Osteocyte (in vitro differentiated cells): ENCODE data around the gene MON2. TPM values are rescaled to one million over a fixed set of nuclear protein-coding genes. Genes with fewer than 3 reads are reported as not detected.

Experiments used
- DNase-seq: peaks from one replicate; pipeline ENCODE4 v3.0.0; 2021; ENCODE audit warnings: mixed read lengths; ENCODE audit not compliant: unreplicated experiment; ENCODE audit errors: extremely low spot score
- H3K27ac Mint-ChIP-seq: one replicate; pipeline ENCODE4 v1.8.0; 2021; ENCODE audit warnings: mild to moderate bottlenecking, mixed read lengths; ENCODE audit not compliant: unreplicated experiment
- H3K27me3 Mint-ChIP-seq: one replicate; pipeline ENCODE4 v1.8.0; 2021; ENCODE audit warnings: mixed read lengths; ENCODE audit not compliant: unreplicated experiment
- H3K36me3 Mint-ChIP-seq: one replicate; pipeline ENCODE4 v1.8.0; 2021; ENCODE audit warnings: mixed read lengths; ENCODE audit not compliant: unreplicated experiment
- H3K4me1 Mint-ChIP-seq: one replicate; pipeline ENCODE4 v1.8.0; 2021; ENCODE audit warnings: mixed read lengths; ENCODE audit not compliant: unreplicated experiment
- H3K4me3 Mint-ChIP-seq: one replicate; pipeline ENCODE4 v1.8.0; 2021; ENCODE audit warnings: mild to moderate bottlenecking, moderate library complexity, mixed read lengths; ENCODE audit not compliant: unreplicated experiment
- H3K9me3 Mint-ChIP-seq: one replicate; pipeline ENCODE4 v1.8.0; 2021; ENCODE audit warnings: mixed read lengths; ENCODE audit not compliant: unreplicated experiment
- total RNA-seq: library from RNA; stranded (reverse); gene quantifications from 2 replicates; pipeline ENCODE4 v1.2.1, GENCODE V29; 2021
- TF ChIP-seq, protein P1 (sequence below): fragments of 200-600 bp; sonication (generic); IDR thresholded peaks from 2 replicates; pipeline ENCODE4 v1.5.0; 2021; ENCODE audit warnings: antibody characterized with exemption, mild to moderate bottlenecking, moderate library complexity

Gene MON2
- total RNA-seq, 1 donor from 2014 or later = 53.4 TPM

DNA sequence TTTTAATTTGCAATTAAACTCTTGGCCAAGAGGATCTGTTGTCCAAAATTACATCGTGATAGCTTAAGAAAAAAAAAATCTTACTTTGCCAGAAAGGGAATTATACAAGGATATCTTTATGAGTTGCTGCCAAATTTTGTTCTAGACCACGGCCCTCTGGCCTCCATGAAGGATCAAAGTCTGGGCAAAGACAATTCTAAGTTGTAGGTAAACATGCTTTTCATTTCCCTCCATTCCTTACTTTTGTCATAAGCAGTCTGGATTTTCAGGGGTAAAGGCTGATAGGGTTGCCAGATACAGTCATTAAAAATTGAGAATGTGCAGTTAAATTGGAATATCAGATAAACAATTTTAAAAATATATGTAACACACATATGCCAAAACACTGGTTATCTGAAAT is 135.1 kb downstream of the MON2 start:
- H3K36me3 Mint-ChIP-seq = peaks cover 10% of the 10 kb centered on the region
- no peak for DNase-seq

DNA sequence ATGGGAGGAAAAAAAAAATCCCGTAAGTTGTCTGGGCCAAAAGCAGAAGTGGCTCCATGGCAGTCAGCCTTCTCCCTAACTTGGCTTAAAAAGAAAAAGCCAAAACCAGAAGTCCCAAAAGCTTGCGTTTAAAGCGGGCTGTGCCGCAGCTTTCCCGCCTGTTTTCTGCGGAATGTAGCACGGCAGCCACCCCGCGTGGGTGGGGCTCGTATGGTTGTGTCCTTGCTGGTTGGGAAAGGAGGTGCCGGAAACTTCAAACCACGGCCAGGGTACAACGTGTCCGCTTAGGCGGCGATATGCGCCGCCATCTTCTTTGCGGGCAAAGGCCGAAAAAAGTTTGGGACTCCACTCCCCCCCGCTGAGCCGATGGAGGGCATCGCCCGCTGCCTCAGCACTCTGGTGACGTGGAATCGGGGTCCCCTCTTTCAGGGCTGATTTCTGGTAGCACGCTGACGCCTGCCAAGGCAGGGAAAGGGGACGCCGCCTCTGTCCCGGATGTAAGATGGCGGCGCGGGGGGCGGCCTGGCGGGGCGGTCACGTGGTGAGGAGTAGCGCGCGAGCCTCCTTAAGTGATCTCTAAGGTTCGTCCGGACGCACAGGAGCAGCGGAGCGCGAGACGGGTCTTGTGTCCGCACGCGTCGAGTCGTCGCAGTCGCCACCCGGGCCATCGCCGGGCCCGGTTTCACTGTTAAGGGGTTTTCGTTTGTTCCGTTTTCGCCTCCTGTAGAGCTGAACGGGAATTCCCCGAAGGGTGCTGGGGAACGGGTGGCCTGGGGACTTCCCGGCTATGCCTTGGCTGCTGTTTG is 135.8 kb downstream of the MON2 start:
- peak overlapping the region; percentile 99 for H3K27ac Mint-ChIP-seq
- H3K9me3 Mint-ChIP-seq = no peaks in the 10 kb centered on the region
- H3K4me3 Mint-ChIP-seq = peak overlapping the region; percentile 89
- DNase-seq = peak; percentile 95
- H3K27me3 Mint-ChIP-seq = no peaks in the 10 kb centered on the region
- H3K4me1 Mint-ChIP-seq = peaks cover 33% of the 10 kb centered on the region
- peaks cover 8% of the 10 kb centered on the region for H3K36me3 Mint-ChIP-seq
- TF ChIP-seq, protein P1, sequence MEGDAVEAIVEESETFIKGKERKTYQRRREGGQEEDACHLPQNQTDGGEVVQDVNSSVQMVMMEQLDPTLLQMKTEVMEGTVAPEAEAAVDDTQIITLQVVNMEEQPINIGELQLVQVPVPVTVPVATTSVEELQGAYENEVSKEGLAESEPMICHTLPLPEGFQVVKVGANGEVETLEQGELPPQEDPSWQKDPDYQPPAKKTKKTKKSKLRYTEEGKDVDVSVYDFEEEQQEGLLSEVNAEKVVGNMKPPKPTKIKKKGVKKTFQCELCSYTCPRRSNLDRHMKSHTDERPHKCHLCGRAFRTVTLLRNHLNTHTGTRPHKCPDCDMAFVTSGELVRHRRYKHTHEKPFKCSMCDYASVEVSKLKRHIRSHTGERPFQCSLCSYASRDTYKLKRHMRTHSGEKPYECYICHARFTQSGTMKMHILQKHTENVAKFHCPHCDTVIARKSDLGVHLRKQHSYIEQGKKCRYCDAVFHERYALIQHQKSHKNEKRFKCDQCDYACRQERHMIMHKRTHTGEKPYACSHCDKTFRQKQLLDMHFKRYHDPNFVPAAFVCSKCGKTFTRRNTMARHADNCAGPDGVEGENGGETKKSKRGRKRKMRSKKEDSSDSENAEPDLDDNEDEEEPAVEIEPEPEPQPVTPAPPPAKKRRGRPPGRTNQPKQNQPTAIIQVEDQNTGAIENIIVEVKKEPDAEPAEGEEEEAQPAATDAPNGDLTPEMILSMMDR = no peak

More for the DNA sequence above, 135.1 kb downstream of the MON2 start:
- Mint-ChIP-seq H3K27me3 (no peaks in the 10 kb centered on the region), H3K27ac (peak overlapping the region; percentile 99), H3K9me3 (no peaks in the 10 kb centered on the region), H3K4me3 (peak overlapping the region; percentile 89), H3K4me1 (peaks cover 27% of the 10 kb centered on the region)
- TF ChIP-seq, protein P1 = no peak

DNA sequence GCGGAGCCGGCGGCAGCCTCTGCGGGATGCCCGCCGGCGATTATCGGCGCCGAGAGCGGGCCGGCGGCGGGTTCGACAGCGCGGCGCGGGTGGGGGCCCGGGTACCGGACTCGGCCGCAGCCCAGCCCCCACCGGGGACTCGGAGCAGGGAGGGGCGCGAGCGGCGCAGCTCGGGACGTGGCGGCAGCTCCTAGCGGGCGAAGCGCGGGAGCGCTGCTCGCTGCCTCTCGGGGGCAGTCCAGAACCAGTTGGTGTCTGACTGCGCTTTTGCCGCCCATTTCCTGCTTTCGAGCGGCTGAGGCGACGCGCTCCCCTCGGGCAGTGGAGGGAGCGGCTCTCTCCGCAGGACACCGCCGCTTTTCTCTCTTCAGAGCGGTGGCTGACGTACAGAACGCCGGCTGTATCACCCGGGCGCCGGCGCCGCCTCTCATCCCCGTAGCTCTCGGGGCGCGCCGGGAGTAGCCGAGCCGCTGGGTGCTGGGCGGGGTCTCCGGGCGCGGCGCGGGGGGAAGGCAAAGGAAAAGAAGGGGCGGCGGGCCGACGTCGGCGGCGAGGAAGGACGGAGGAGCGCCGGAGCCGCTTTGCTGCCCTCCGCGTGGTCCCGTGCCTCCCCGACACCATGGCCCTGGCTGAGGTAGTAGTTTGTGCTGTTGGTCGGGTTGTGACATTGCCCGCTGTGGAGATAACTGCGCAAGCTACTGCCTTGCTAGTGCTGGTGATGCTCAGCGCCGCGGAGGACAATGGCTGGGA is 136.6 kb downstream of the MON2 start:
- peak; percentile 96 for DNase-seq
- H3K9me3 Mint-ChIP-seq = no peaks in the 10 kb centered on the region
- peaks cover 34% of the 10 kb centered on the region for H3K4me1 Mint-ChIP-seq
- no peaks in the 10 kb centered on the region for H3K27me3 Mint-ChIP-seq
- H3K4me3 Mint-ChIP-seq = peak overlapping the region; percentile 89
- peak overlapping the region; percentile 99 for H3K27ac Mint-ChIP-seq
- TF ChIP-seq, protein P1 = peak; percentile 68
- H3K36me3 Mint-ChIP-seq = peaks cover 8% of the 10 kb centered on the region

DNA sequence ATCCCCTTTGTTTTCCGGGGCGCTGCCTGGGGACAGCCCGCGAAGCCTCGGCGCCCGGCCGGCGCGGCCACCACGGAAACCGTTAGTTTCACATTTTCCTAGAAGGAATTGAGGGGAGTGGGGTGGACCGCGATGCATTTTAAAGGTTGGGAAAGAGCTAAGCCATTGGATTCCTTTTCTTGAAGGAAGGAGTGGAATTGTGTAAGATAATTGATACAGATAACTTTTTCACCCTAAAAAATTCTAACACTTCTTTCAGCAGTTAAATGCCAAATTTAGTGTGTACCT is 137.1 kb downstream of the MON2 start:
- Mint-ChIP-seq H3K9me3 (no peaks in the 10 kb centered on the region), H3K27ac (peak overlapping the region; percentile 99), H3K36me3 (peaks cover 8% of the 10 kb centered on the region), H3K27me3 (no peaks in the 10 kb centered on the region), H3K4me1 (peaks cover 36% of the 10 kb centered on the region), H3K4me3 (peak overlapping the region; percentile 89)
- DNase-seq = no peak
- TF ChIP-seq, protein P1 = no peak

DNA sequence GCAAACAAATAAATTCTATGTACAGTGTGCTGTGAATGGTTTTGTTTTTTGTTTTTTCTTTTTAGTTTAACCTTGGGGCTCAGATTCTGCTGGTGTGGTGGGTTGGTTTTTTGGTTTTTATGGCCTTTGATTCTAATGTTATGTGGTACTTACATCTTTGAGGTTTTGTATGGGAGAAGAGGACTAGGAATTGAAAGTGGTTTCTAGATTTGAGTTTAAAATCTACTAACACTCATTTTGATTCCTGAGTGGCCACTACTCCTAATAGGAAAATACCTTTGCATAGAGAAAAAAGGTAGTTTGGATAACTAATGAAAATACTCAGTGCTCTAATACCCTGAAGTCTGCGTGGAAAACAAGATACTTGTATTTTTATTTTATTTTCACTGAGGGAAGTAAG is 137.7 kb downstream of the MON2 start:
- TF ChIP-seq, protein P1 = no peak
- Mint-ChIP-seq H3K4me1 (peaks cover 41% of the 10 kb centered on the region), H3K9me3 (no peaks in the 10 kb centered on the region)

More for the DNA sequence above, 137.7 kb downstream of the MON2 start:
- H3K27ac Mint-ChIP-seq = peak overlapping the region; percentile 99
- DNase-seq = no peak
- H3K27me3 Mint-ChIP-seq = no peaks in the 10 kb centered on the region
- H3K4me3 Mint-ChIP-seq = peak overlapping the region; percentile 89
- peaks cover 8% of the 10 kb centered on the region for H3K36me3 Mint-ChIP-seq
